ENCODE data around the gene PANK2.

Gene PANK2

GRCh38 chr20:3900187-3900604 is 11.0 kb downstream of the PANK2 start:
- Histone ChIP-seq H3K9ac (ENCODE audit: low read length) (no peak overlapping the region), H4K20me1 (ENCODE audit: insufficient read depth, low read length) (peaks cover 99% of the 10 kb centered on the region), H3K4me1 (ENCODE audit: low read length) (peaks cover 42% of the 10 kb centered on the region), H3K79me2 (ENCODE audit: low read length) (peaks cover 100% of the 10 kb centered on the region), H3K36me3 (replicated peaks; ENCODE audit: low read depth, low read length) (peaks cover 35% of the 10 kb centered on the region), H3K4me2 (ENCODE audit: low read length) (peak overlapping the region; percentile 29), H3K4me3 (ENCODE audit: low read length) (no peak overlapping the region), H3K27ac (ENCODE audit: low read length) (no peak overlapping the region), H2AFZ (ENCODE audit: low read depth, low read length) (no peak overlapping the region), H3K9me3 (ENCODE audit: insufficient read depth, low read length) (no peaks in the 10 kb centered on the region), H3K27me3 (ENCODE audit: low read depth, low read length) (no peaks in the 10 kb centered on the region)
- TF ChIP-seq EZH2phosphoT487 (IDR thresholded peaks at IDR 0.05; ENCODE audit: low read depth) = no peak
- TF ChIP-seq CTCF (IDR thresholded peaks at IDR 0.05; ENCODE audit: low read depth, low read length) = no peak

GRCh38 chr20:3901028-3901705 is 12.0 kb downstream of the PANK2 start:
- H3K9ac ChIP-seq (ENCODE audit: low read length) = peak overlapping the region; percentile 13
- TF ChIP-seq CTCF (IDR thresholded peaks at IDR 0.05; ENCODE audit: low read depth, low read length) (no peak), EZH2phosphoT487 (IDR thresholded peaks at IDR 0.05; ENCODE audit: low read depth) (no peak)

GRCh38 chr20:3901706-3902440 is 12.7 kb downstream of the PANK2 start:
- Histone ChIP-seq H3K4me1 (ENCODE audit: low read length) (peaks cover 48% of the 10 kb centered on the region), H3K9ac (ENCODE audit: low read length) (no peak overlapping the region), H4K20me1 (ENCODE audit: insufficient read depth, low read length) (peaks cover 94% of the 10 kb centered on the region), H3K36me3 (replicated peaks; ENCODE audit: low read depth, low read length) (peaks cover 24% of the 10 kb centered on the region), H3K27me3 (ENCODE audit: low read depth, low read length) (no peaks in the 10 kb centered on the region), H3K4me3 (ENCODE audit: low read length) (peak overlapping the region; percentile 4; the same call in 1 of the 2 replicates), H3K79me2 (ENCODE audit: low read length) (peaks cover 100% of the 10 kb centered on the region), H3K9me3 (ENCODE audit: insufficient read depth, low read length) (no peaks in the 10 kb centered on the region), H2AFZ (ENCODE audit: low read depth, low read length) (no peak overlapping the region), H3K4me2 (ENCODE audit: low read length) (peak overlapping the region; percentile 54), H3K27ac (ENCODE audit: low read length) (peak overlapping the region; percentile 70)
- TF ChIP-seq EZH2phosphoT487 (IDR thresholded peaks at IDR 0.05; ENCODE audit: low read depth) = no peak
- TF ChIP-seq CTCF (IDR thresholded peaks at IDR 0.05; ENCODE audit: low read depth, low read length) = no peak

More at GRCh38 chr20:3901028-3901705, 12.0 kb downstream of the PANK2 start:
- H3K36me3 ChIP-seq (replicated peaks; ENCODE audit: low read depth, low read length) = peaks cover 31% of the 10 kb centered on the region
- H3K79me2 ChIP-seq (ENCODE audit: low read length) = peaks cover 100% of the 10 kb centered on the region
- peaks cover 41% of the 10 kb centered on the region for H3K4me1 ChIP-seq (ENCODE audit: low read length)
- peaks cover 95% of the 10 kb centered on the region for H4K20me1 ChIP-seq (ENCODE audit: insufficient read depth, low read length)
- peak overlapping the region; percentile 54 for H3K4me2 ChIP-seq (ENCODE audit: low read length)
- no peaks in the 10 kb centered on the region for H3K27me3 ChIP-seq (ENCODE audit: low read depth, low read length)
- H3K9me3 ChIP-seq (ENCODE audit: insufficient read depth, low read length) = no peaks in the 10 kb centered on the region
- peak overlapping the region; percentile 4 for H3K4me3 ChIP-seq (ENCODE audit: low read length)
- no peak overlapping the region for H2AFZ ChIP-seq (ENCODE audit: low read depth, low read length)
- H3K27ac ChIP-seq (ENCODE audit: low read length) = peak overlapping the region; percentile 70

GRCh38 chr20:3902446-3902845 is 13.3 kb downstream of the PANK2 start:
- H3K36me3 ChIP-seq (replicated peaks; ENCODE audit: low read depth, low read length) = peaks cover 21% of the 10 kb centered on the region
- H3K4me3 ChIP-seq (ENCODE audit: low read length) = no peak overlapping the region
- H3K9me3 ChIP-seq (ENCODE audit: insufficient read depth, low read length) = no peaks in the 10 kb centered on the region
- H3K4me1 ChIP-seq (ENCODE audit: low read length) = peaks cover 53% of the 10 kb centered on the region
- H4K20me1 ChIP-seq (ENCODE audit: insufficient read depth, low read length) = peaks cover 92% of the 10 kb centered on the region
- no peak overlapping the region for H3K4me2 ChIP-seq (ENCODE audit: low read length)
- no peaks in the 10 kb centered on the region for H3K27me3 ChIP-seq (ENCODE audit: low read depth, low read length)
- no peak overlapping the region for H3K27ac ChIP-seq (ENCODE audit: low read length)
- TF ChIP-seq CTCF (IDR thresholded peaks at IDR 0.05; ENCODE audit: low read depth, low read length) = no peak
- no peak for TF ChIP-seq EZH2phosphoT487 (IDR thresholded peaks at IDR 0.05; ENCODE audit: low read depth)
- H3K9ac ChIP-seq (ENCODE audit: low read length) = no peak overlapping the region
- H3K79me2 ChIP-seq (ENCODE audit: low read length) = peaks cover 95% of the 10 kb centered on the region
- no peak overlapping the region for H2AFZ ChIP-seq (ENCODE audit: low read depth, low read length)
